GM19193 (cell line): ENCODE measurements around the gene TRAP1.

Experiments used
- POLR2A ChIP-seq: IDR thresholded peaks from 4 replicates; pipeline ENCODE4 v1.6.1; 2011; ENCODE audit not compliant: insufficient read depth, insufficient read length; ENCODE audit errors: extremely low read depth

Gene TRAP1

GRCh38 chr16:3717235-3718018 is at the start of gene TRAP1:
Gene TRAP1, minus strand, starts transcription at chr16:3717524. Its CDS starts 16 bp downstream, at chr16:3717508.
- TF ChIP-seq POLR2A, result peak; percentile 92

- no peak for TF ChIP-seq POLR2A
These were observed 48.9 kb upstream of the TRAP1 start for GRCh38 chr16:3766177-3766576.

GRCh38 chr16:3764409-3764808 is 47.1 kb upstream of the TRAP1 start:
- no peak for TF ChIP-seq POLR2A

DNA sequence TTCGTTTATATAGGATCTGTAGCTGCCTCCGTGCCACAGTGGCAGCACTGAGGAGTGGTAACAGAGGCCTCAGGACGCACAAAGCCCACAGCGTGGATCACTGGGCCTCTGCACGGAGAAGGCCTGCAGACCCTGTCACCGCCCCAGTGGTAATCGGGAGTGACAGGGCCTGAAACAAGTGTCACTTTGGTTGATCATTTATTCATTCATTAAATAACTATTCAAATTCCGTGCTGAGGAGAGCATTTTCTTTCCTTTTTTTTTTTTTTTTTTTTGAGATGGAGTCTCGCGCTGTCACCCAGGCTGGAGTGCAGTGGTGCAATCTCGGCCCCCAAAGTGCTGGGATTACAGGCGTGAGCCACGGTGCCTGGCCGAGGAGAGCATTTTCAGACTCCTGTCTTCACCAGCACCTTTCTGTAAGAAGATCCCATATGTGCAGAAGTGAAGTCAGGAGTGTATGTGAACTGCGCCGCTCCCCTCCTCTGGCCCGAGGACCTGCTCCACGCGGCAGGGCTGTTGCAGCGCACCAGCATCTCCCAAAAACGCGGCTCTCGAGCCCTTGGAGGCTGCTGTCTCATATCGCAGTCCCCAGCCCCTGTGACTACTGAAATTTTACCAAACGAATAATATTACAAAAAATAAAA is 44.9 kb upstream of the TRAP1 start:
- no peak for TF ChIP-seq POLR2A

GRCh38 chr16:3761375-3762106 is 44.2 kb upstream of the TRAP1 start:
- no peak for TF ChIP-seq POLR2A

DNA sequence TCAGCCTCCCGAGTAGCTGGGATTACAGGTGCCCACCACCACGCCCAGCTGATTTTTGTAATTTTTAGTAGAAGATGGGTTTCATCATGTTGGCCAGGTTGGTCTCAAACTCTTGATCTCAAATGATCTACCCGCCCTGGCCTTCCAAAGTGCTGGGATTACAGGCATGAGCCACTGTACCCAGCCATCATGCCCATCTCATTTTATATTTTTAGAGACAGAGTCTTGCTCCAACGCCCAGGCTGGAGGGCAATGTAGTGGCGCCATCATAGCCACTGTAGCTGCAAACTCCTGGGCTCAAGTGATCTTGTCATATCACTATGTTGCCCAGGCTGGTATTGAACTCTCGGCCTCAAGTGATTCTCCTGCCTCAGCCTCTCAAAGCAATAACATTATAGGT is 43.2 kb upstream of the TRAP1 start:
- TF ChIP-seq POLR2A, result no peak

DNA sequence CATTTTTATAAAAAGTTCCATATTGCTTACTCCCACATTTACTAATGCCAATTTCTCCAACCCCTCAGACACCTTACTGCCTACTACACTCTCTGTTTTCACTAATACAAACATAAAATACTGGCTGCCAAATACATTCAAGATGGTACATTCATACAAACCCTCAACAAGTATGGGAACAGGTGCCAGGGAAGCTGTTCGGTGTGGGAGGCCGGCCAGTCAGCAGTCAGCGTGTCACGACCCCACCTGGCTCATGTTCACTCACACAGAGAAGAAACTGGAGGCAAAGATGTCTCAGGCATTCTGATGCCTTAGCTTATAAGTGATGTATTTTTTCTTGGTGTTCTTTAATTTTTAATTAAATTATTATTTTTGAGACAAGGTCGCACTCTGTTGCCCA is 42.4 kb upstream of the TRAP1 start:
- TF ChIP-seq POLR2A, result no peak

DNA sequence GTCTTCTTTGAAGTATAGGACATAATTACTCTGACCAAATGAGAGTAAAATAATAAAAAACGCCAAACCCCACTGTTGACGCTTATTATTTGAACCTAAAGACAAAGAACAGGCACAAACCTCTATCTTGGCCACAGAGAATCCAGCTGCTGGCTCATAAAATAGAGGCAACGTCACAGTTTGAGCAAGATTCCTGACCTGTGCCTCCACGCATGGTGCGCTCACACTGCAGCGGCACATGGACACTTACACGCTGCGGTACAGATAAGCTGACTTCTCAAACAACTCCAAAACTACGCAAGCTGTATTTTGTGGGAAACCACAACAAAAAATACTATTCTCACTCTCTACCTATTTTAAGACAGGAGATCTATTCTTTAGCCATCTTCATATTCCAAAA is 38.8 kb upstream of the TRAP1 start:
- no peak for TF ChIP-seq POLR2A

GRCh38 chr16:3755249-3755648 is 37.9 kb upstream of the TRAP1 start:
- TF ChIP-seq POLR2A, result no peak

GRCh38 chr16:3754772-3755171 is 37.4 kb upstream of the TRAP1 start:
- no peak for TF ChIP-seq POLR2A

GRCh38 chr16:3754081-3754703 is 36.9 kb upstream of the TRAP1 start:
- TF ChIP-seq POLR2A, result no peak

DNA sequence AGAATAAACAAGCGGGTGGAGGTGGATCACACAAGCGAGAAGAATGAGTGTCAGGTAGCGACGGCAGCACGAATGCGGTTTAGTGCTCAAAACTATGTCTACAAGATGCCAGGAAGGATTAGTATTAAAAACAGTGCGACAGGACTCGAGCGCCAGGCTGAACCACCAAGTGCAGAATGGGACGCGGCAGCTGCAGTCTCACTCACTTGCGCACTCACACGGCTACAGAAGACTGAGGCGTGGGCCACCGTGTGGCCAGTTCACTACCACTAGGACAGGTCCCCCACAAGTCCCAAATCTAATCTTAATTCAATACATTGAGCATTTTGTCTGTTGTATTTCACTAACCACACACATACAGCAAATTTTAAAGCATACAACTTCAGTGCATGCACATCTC is 35.7 kb upstream of the TRAP1 start:
- no peak for TF ChIP-seq POLR2A

DNA sequence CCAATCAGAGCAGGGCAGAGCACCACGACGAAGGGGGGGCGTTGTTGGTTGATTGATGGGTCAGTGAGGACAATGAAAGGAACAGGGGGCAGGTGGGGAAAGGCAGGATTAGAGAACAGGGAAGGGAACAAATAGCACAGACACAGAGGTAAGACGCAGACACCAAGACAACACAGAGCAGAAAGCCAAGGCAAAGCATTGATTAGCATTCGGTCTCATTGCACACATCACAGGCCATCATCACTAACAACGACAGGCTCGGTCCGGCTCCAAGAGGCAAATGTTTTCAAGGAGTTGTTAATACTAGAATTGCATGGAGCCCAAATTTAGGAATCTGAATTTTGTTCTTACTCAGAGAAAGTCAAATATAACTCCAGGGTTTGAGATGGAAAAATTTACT is 34.6 kb upstream of the TRAP1 start:
- TF ChIP-seq POLR2A, result no peak

GRCh38 chr16:3748307-3748706 is 31.0 kb upstream of the TRAP1 start:
- TF ChIP-seq POLR2A, result no peak

- TF ChIP-seq POLR2A, result no peak
These were observed 28.5 kb upstream of the TRAP1 start for GRCh38 chr16:3745751-3746355.
